Measurements from ENCODE around the gene DRAP1. TPM values are rescaled to one million over a fixed set of nuclear protein-coding genes. Genes with fewer than 3 reads are reported as not detected.

DRAP1 gene
- total RNA-seq, 4 donors from 2014 or later = 82.0 to 184 (median 132) TPM

- 91 to 93% methylated on average over 14 of the region's 14 CpGs for WGBS, 2 donors
- H3K4me3 ChIP-seq (replicated peaks in 1 of 3) = no peak overlapping the region
- H3K9me3 ChIP-seq = no peaks in the 10 kb centered on the region
- intact Hi-C loops (cut with DNase I) = no loop called here
- no peak for DNase-seq
- no peak overlapping the region for H3K27ac ChIP-seq
- peaks cover 9% of the 10 kb centered on the region for H3K27me3 ChIP-seq
- TF ChIP-seq CTCF (IDR thresholded peaks at IDR 0.05) (no peak), POLR2A (IDR thresholded peaks at IDR 0.05) (no peak)
- H3K4me1 ChIP-seq = peaks cover 21 to 39% of the 10 kb centered on the region in 2 donors
- H3K36me3 ChIP-seq = no peaks in the 10 kb centered on the region
Observed at GRCh38 chr11:65896034-65896999, 22.9 kb upstream of the DRAP1 start.

GRCh38 chr11:65897020-65897471, 22.2 kb upstream of the DRAP1 start:
- Histone ChIP-seq H3K27ac (no peak overlapping the region), H3K4me3 (replicated peaks in 1 of 3) (no peak overlapping the region), H3K27me3 (peaks cover 9% of the 10 kb centered on the region), H3K36me3 (no peaks in the 10 kb centered on the region), H3K4me1 (peaks cover 15 to 32% of the 10 kb centered on the region in 2 donors), H3K9me3 (no peaks in the 10 kb centered on the region)
- 92 to 93% methylated on average over 4 of the region's 4 CpGs for WGBS, 2 donors
- intact Hi-C loops (cut with DNase I) = no loop called here
- no peak for DNase-seq
- no peak for TF ChIP-seq CTCF (IDR thresholded peaks at IDR 0.05)

- 29 to 66% methylated on average over 9 to 27 of the region's 28 CpGs for WGBS, 2 donors
- Histone ChIP-seq H3K36me3 (no peaks in the 10 kb centered on the region), H3K27ac (no peak overlapping the region), H3K9me3 (no peaks in the 10 kb centered on the region), H3K4me1 (peaks cover 14 to 15% of the 10 kb centered on the region in 2 donors), H3K4me3 (replicated peaks in 1 of 3) (peak overlapping the region in 1 of 3 donors; percentile 46), H3K27me3 (peaks cover 9% of the 10 kb centered on the region)
- DNase-seq = no peak
- no peak for TF ChIP-seq POLR2A (IDR thresholded peaks at IDR 0.05)
- intact Hi-C loops (cut with DNase I) = no loop called here
Observed at GRCh38 chr11:65898656-65899355, 20.4 kb upstream of the DRAP1 start.

- intact Hi-C loops (cut with DNase I) = no loop called here
- Histone ChIP-seq H3K36me3 (no peaks in the 10 kb centered on the region), H3K9me3 (no peaks in the 10 kb centered on the region), H3K4me3 (replicated peaks in 1 of 3) (peak overlapping the region in 2 of 3 donors; percentile 37 to 46), H3K27me3 (peaks cover 9% of the 10 kb centered on the region), H3K4me1 (peaks cover 13 to 15% of the 10 kb centered on the region in 2 donors), H3K27ac (peak overlapping the region in 2 of 3 donors; percentile 30 to 42)
- 1 to 4% methylated on average over 9 to 15 of the region's 78 CpGs for WGBS, 2 donors
- peak; percentile 40 to 41 for DNase-seq
- TF ChIP-seq CTCF (IDR thresholded peaks at IDR 0.05) = no peak
- TF ChIP-seq POLR2A (IDR thresholded peaks at IDR 0.05) = no peak
Observed at GRCh38 chr11:65899356-65900124, 19.7 kb upstream of the DRAP1 start.

Measured in thyroid gland (tissue), 4 donors.